Activated naive CD8-positive, alpha-beta T cell treated with anti-CD3 and anti-CD28 coated beads, Interleukin-2, amount 50 U/mL, for 24 hours (primary cell): ENCODE measurements around the gene SYNE4.
A peak's percentile ranks its signal among the peaks of the same experiment; 100 is the strongest.
"Not testable (repeated sequence)": the region's sequence is repeated elsewhere in the genome, so short reads cannot be mapped to it uniquely, and the experiment has no call there.

ENCODE experiments used
- ATAC-seq: fragments of 150-1000 bp; cut with Tn5 transposase; one replicate; pipeline ENCODE4 v1.10.0; 2021
- DNase-seq: peaks from one replicate; pipeline ENCODE4 v3.0.0; 2021
- H3K27ac Mint-ChIP-seq: one replicate; pipeline ENCODE4 v1.8.0; 2021; ENCODE audit warnings: mild to moderate bottlenecking, mixed read lengths
- H3K27me3 Mint-ChIP-seq: one replicate; pipeline ENCODE4 v1.8.0; 2021; ENCODE audit warnings: mixed read lengths
- H3K36me3 Mint-ChIP-seq: one replicate; pipeline ENCODE4 v1.8.0; 2021; ENCODE audit warnings: low read depth, mixed read lengths
- H3K4me1 Mint-ChIP-seq: one replicate; pipeline ENCODE4 v1.8.0; 2021; ENCODE audit warnings: mixed read lengths
- H3K4me3 Mint-ChIP-seq: one replicate; pipeline ENCODE4 v1.8.0; 2021; ENCODE audit warnings: mild to moderate bottlenecking, moderate library complexity, mixed read lengths
- H3K9me3 Mint-ChIP-seq: one replicate; pipeline ENCODE4 v1.8.0; 2021; ENCODE audit warnings: mixed read lengths

The SYNE4 gene

GRCh38 chr19:35959040-35959967, 49.3 kb downstream of the SYNE4 start:
- Mint-ChIP-seq H3K27ac (no peak overlapping the region), H3K4me1 (peaks cover 23% of the 10 kb centered on the region), H3K4me3 (peak overlapping the region; percentile 14), H3K27me3 (peaks cover 15% of the 10 kb centered on the region), H3K36me3 (no peaks in the 10 kb centered on the region), H3K9me3 (no peaks in the 10 kb centered on the region)
- peak; percentile 70 for DNase-seq
- peak; percentile 87 for ATAC-seq

- Mint-ChIP-seq H3K27ac (no peak overlapping the region), H3K36me3 (no peaks in the 10 kb centered on the region), H3K4me1 (peaks cover 30% of the 10 kb centered on the region), H3K4me3 (no peak overlapping the region), H3K27me3 (peaks cover 14% of the 10 kb centered on the region), H3K9me3 (no peaks in the 10 kb centered on the region)
- no peak for ATAC-seq
- DNase-seq, result no peak
Measured at GRCh38 chr19:35958660-35959039, 50.0 kb downstream of the SYNE4 start.

- ATAC-seq, H3K36me3 Mint-ChIP-seq: not testable (repeated sequence)
- peaks cover 39% of the 10 kb centered on the region for H3K4me1 Mint-ChIP-seq
Measured at GRCh38 chr19:35957411-35957810, 51.2 kb downstream of the SYNE4 start.

GRCh38 chr19:35955881-35956634, 52.6 kb downstream of the SYNE4 start:
- DNase-seq (no peak), ATAC-seq (no peak)
- Mint-ChIP-seq H3K9me3 (no peaks in the 10 kb centered on the region), H3K27ac (no peak overlapping the region), H3K4me3 (no peak overlapping the region), H3K36me3 (no peaks in the 10 kb centered on the region), H3K27me3 (peaks cover 12% of the 10 kb centered on the region), H3K4me1 (peaks cover 42% of the 10 kb centered on the region)

More at GRCh38 chr19:35957411-35957810, 51.2 kb downstream of the SYNE4 start:
- not testable (repeated sequence) for H3K9me3 Mint-ChIP-seq, DNase-seq, H3K4me3 Mint-ChIP-seq, H3K27ac Mint-ChIP-seq
- H3K27me3 Mint-ChIP-seq, result peaks cover 12% of the 10 kb centered on the region
